Measurements from ENCODE around the gene CD58. TPM values are rescaled to one million over a fixed set of nuclear protein-coding genes. Genes with fewer than 3 reads are reported as not detected.
A peak's percentile ranks its signal among the peaks of the same experiment; 100 is the strongest.

Gene CD58
- total and polyA plus RNA-seq, 9 of the 15 experiments (the other 6 are each of a cell fraction or from before 2014, with no cell fraction given): 18.1 to 113 (median 37.4) TPM

DNA sequence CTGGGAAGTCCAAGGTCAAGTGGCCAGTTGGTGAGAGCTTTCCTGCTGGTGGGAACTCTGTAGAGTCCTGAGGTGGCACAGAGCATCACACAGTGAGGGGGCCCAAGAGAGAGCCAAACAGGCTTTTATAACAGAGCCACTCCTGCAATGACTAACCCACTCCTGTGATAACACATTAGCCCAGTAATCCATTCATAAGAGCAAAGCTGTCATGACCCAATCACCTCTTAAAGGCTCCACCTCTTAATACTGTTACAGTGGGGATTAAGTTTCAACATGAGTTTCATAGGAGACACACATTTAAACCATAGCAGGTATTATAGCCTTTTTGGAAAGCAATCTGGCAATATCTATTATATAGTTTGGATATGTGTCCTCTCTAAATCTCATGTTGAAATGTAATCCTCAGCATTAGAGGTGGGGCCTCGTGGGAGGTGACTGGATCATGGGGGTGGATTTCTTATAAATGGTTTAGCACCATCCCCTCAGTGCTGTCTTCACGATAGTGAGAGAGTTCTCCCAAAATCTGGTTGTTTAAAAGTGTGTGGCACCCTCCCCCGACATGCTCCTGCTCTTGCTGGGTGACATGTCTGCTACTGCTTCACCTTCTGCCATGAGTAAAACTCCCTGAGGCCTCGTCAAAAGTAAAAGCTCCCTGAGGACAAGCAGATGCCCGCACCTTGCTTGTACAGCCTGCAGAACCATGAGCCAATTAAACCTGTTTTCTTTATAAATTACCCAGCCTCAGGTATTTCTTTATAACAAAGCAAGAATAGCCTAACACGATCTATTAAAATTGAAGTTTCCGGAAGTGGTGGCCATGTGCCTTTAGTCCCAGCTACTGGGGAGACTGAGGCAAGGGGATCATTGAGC is 64.5 kb downstream of the CD58 start (continued):
- TF ChIP-seq SMARCA4 (IDR thresholded peaks at IDR 0.05) (0 out of 2 replicates have a peak, but pooled peaks have one; percentile 19), NR2C2 (CRISPR knock-in tag; IDR thresholded peaks at IDR 0.05) (no peak), NR2C2 (tag; IDR thresholded peaks at IDR 0.05) (no peak), KLF10 (CRISPR knock-in tag; IDR thresholded peaks at IDR 0.05) (no peak), GABPB2 (CRISPR knock-in tag; conservative IDR thresholded peaks at IDR 0.05) (no peak), DACH1 (IDR thresholded peaks at IDR 0.05; ENCODE audit: partially characterized antibody) (no peak), SIN3A (IDR thresholded peaks at IDR 0.05; ENCODE audit: borderline replicate concordance in 2 of 2, control insufficient read depth in 1 of 2, low read depth in 2 of 2, low read length in 2 of 2) (no peak), KDM1A (IDR thresholded peaks at IDR 0.05) (0 out of 4 replicates have a peak, but pooled peaks of 1 of the 2 experiments have one; percentile 21), ATF7 (IDR thresholded peaks at IDR 0.05) (no peak), BRD4 (IDR thresholded peaks at IDR 0.05) (no peak), NONO (IDR thresholded peaks at IDR 0.05; ENCODE audit: low read depth in 2 of 2, low read length in 1 of 2) (no peak), ZNF436 (CRISPR knock-in tag; IDR thresholded peaks at IDR 0.05) (no peak), ZFX (CRISPR knock-in tag; IDR thresholded peaks at IDR 0.05) (no peak), HNRNPH1 (optimal IDR thresholded peaks at IDR 0.05; ENCODE audit: low read depth, low read length) (no peak), RNF2 (IDR thresholded peaks at IDR 0.05) (no peak), HNRNPUL1 (IDR thresholded peaks at IDR 0.05; ENCODE audit: low read length) (no peak), ZNF408 (CRISPR knock-in tag; IDR thresholded peaks at IDR 0.05; ENCODE audit: low read depth) (no peak), TEAD1 (CRISPR knock-in tag; IDR thresholded peaks at IDR 0.05) (no peak), MEF2A (IDR thresholded peaks at IDR 0.05; ENCODE audit: control insufficient read depth, low read depth, low read length) (no peak)
- TF ChIP-seq, protein P1, sequence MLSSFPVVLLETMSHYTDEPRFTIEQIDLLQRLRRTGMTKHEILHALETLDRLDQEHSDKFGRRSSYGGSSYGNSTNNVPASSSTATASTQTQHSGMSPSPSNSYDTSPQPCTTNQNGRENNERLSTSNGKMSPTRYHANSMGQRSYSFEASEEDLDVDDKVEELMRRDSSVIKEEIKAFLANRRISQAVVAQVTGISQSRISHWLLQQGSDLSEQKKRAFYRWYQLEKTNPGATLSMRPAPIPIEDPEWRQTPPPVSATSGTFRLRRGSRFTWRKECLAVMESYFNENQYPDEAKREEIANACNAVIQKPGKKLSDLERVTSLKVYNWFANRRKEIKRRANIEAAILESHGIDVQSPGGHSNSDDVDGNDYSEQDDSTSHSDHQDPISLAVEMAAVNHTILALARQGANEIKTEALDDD (IDR thresholded peaks at IDR 0.05): peak; percentile 90
- TF ChIP-seq, protein P2, sequence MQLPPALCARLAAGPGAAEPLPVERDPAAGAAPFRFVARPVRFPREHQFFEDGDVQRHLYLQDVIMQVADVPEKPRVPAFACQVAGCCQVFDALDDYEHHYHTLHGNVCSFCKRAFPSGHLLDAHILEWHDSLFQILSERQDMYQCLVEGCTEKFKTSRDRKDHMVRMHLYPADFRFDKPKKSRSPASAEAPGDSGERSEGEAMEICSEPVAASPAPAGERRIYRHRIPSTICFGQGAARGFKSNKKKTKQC (CRISPR knock-in tag; IDR thresholded peaks at IDR 0.05): no peak
- TF ChIP-seq, protein P3, sequence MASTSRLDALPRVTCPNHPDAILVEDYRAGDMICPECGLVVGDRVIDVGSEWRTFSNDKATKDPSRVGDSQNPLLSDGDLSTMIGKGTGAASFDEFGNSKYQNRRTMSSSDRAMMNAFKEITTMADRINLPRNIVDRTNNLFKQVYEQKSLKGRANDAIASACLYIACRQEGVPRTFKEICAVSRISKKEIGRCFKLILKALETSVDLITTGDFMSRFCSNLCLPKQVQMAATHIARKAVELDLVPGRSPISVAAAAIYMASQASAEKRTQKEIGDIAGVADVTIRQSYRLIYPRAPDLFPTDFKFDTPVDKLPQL (IDR thresholded peaks at IDR 0.05; ENCODE audit: extremely low read depth, insufficient read length): no peak
- TF ChIP-seq, protein P4, sequence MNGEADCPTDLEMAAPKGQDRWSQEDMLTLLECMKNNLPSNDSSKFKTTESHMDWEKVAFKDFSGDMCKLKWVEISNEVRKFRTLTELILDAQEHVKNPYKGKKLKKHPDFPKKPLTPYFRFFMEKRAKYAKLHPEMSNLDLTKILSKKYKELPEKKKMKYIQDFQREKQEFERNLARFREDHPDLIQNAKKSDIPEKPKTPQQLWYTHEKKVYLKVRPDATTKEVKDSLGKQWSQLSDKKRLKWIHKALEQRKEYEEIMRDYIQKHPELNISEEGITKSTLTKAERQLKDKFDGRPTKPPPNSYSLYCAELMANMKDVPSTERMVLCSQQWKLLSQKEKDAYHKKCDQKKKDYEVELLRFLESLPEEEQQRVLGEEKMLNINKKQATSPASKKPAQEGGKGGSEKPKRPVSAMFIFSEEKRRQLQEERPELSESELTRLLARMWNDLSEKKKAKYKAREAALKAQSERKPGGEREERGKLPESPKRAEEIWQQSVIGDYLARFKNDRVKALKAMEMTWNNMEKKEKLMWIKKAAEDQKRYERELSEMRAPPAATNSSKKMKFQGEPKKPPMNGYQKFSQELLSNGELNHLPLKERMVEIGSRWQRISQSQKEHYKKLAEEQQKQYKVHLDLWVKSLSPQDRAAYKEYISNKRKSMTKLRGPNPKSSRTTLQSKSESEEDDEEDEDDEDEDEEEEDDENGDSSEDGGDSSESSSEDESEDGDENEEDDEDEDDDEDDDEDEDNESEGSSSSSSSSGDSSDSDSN (IDR thresholded peaks at IDR 0.05; ENCODE audit: borderline replicate concordance in 1 of 2, low read depth in 2 of 2, low read length in 2 of 2): no peak
